Sigmoid colon (tissue), 7 donors: ENCODE results near the gene MRPS11. TPM values are rescaled to one million over a fixed set of nuclear protein-coding genes. Genes with fewer than 3 reads are reported as not detected.

ENCODE experiments used
- DNase-seq: peaks from one replicate; pipeline ENCODE4 v3.0.0-alpha.2; 2019
- H3K27ac ChIP-seq, 4 donors: fragments of 200-600 bp; sonication (generic); one replicate each; pipeline ENCODE4 v1.5.1; 2016 to 2019; ENCODE audit warnings: mild to moderate bottlenecking in 1 of 4
- H3K27me3 ChIP-seq, 3 donors: fragments of 200-600 bp; sonication (generic); one replicate each; pipeline ENCODE4 v1.5.1; 2019; ENCODE audit warnings: mild to moderate bottlenecking in 1 of 3
- H3K36me3 ChIP-seq, 4 donors: fragments of 200-600 bp; sonication (generic); one replicate each; pipeline ENCODE4 v1.5.1; 2016 to 2019
- H3K4me1 ChIP-seq, 4 donors: fragments of 200-600 bp; sonication (generic); one replicate each; pipeline ENCODE4 v1.5.1; 2017 to 2019
- H3K4me3 ChIP-seq, 4 donors: fragments of 200-600 bp; sonication (generic); one replicate each; pipeline ENCODE4 v1.5.1; 2017 to 2019; ENCODE audit warnings: mild to moderate bottlenecking in 2 of 4, moderate library complexity in 1 of 4
- H3K9me3 ChIP-seq, 4 donors: fragments of 200-600 bp in 3 of 4; sonication (generic) in 3 of 4; one replicate each; pipeline versions ENCODE4 v1.5.1 to v1.6.1; 2013 to 2019
- EP300 ChIP-seq, 4 donors: sonication (generic); formaldehyde crosslinking; IDR thresholded peaks; one replicate each; pipeline ENCODE4 v1.6.1; 2017; ENCODE audit warnings: antibody characterized with exemption in 4 of 4
- POLR2A ChIP-seq, 2 donors: fragments of 450-650 bp; IDR thresholded peaks; one replicate each; pipeline ENCODE4 v1.6.1; 2016; ENCODE audit warnings: antibody characterized with exemption in 2 of 2, mild to moderate bottlenecking in 2 of 2, moderate library complexity in 2 of 2
- POLR2AphosphoS5 ChIP-seq, 4 donors: sonication (generic); formaldehyde crosslinking; IDR thresholded peaks; one replicate each; pipeline ENCODE4 v1.6.1; 2017; ENCODE audit warnings: antibody characterized with exemption in 4 of 4
- WGBS, 2 donors: extraction: QIAGEN DNeasy Blood & Tissue Kit; methylation state at CpG; one replicate each; pipeline ENCODE4 v1.1.7; 2013; 5-methylcytosine and 5-hydroxymethylcytosine counted together
- intact Hi-C: fragments of 100-400 bp; cut with DNase I; formaldehyde crosslinking; loops from one replicate; pipeline ENCODE4 v1.15.1; 2023
- polyA plus RNA-seq, 3 donors: library from polyadenylated mRNA; stranded (reverse); fragments of 200-250 nt; gene quantifications; one replicate each; pipeline ENCODE4 v1.2.3, GENCODE V29; 2013
- total RNA-seq, 4 donors: library from RNA; depleted of rRNA; stranded (reverse); fragments of >200 nt; gene quantifications; one replicate each; pipeline ENCODE4 v1.1.0, GENCODE V29; 2016
- TF ChIP-seq, protein P1 (sequence below), 4 experiments: fragments of 450-650 bp in 3 of 4; fragments of 200-600 bp in 1 of 4; IDR thresholded peaks; one replicate each; pipeline ENCODE4 v1.5.1; 2016 to 2019; ENCODE audit warnings: antibody characterized with exemption in 4 of 4, mild to moderate bottlenecking in 3 of 4, moderate library complexity in 2 of 4
- donor health status: healthy with polysubstance abuse.
- donor health status: Bipolar disorder and iron deficiency.
- donor health status: healthy.

MRPS11 gene
- total and polyA plus RNA-seq, 7 donors = 18.8 to 84.6 (median 46.0) TPM

DNA sequence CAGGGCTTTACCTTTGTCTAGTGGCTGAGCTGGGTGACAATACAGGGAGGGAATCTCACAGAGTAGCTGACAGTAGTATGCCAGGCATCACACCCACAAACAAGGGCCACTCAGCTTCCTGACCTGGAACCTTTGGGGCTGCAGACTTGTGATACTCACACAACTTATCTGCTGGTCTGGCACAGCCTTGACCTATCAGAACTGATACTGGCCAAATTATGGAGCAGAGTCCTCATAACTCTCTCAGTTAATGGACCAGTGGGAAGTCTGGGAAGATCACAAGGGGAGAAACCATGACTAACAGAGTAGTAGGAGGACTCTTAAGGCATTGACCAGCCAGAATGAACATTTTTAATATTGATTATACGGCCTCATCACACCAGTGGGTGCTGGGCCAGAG, 19.8 kb upstream of the MRPS11 start:
- no peak for DNase-seq
- Histone ChIP-seq H3K36me3 (no peaks in the 10 kb centered on the region), H3K4me3 (no peak overlapping the region), H3K27ac (no peak overlapping the region), H3K4me1 (peaks cover 0 to 4% (median 0%) of the 10 kb centered on the region in 4 donors), H3K27me3 (no peaks in the 10 kb centered on the region), H3K9me3 (peaks cover 0 to 6% (median 0%) of the 10 kb centered on the region in 4 donors)
- intact Hi-C loops = no loop called here
- TF ChIP-seq EP300 (IDR thresholded peaks at IDR 0.05) (no peak), POLR2AphosphoS5 (IDR thresholded peaks at IDR 0.05) (no peak), POLR2A (IDR thresholded peaks at IDR 0.05) (no peak)
- TF ChIP-seq, protein P1, sequence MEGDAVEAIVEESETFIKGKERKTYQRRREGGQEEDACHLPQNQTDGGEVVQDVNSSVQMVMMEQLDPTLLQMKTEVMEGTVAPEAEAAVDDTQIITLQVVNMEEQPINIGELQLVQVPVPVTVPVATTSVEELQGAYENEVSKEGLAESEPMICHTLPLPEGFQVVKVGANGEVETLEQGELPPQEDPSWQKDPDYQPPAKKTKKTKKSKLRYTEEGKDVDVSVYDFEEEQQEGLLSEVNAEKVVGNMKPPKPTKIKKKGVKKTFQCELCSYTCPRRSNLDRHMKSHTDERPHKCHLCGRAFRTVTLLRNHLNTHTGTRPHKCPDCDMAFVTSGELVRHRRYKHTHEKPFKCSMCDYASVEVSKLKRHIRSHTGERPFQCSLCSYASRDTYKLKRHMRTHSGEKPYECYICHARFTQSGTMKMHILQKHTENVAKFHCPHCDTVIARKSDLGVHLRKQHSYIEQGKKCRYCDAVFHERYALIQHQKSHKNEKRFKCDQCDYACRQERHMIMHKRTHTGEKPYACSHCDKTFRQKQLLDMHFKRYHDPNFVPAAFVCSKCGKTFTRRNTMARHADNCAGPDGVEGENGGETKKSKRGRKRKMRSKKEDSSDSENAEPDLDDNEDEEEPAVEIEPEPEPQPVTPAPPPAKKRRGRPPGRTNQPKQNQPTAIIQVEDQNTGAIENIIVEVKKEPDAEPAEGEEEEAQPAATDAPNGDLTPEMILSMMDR (IDR thresholded peaks at IDR 0.05) = no peak
- WGBS, 2 donors = 80 to 93% methylated on average over 1 of the region's 1 CpG

DNA sequence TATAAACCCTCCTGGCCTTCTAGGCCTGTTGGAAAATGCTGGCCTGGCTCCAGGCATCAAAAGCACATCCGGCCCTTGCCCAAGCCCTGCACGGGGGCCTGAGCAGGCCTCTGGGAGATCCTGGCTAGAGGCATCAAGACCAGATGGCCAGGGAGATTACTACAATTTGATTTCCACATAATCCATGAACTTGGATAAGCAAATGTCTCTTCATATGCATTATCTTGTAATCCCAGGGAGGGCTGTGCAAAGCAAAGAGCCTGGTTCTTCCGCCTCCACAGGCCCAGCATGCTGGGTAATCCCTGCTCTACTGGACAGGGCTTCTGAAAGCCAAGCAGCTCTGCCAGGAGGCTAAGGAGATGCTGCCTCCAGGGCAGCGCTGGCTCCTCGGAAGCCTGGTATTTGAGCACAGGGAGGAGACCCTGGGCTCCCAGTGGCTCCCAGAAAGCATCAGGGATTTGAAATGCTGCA, 18.5 kb upstream of the MRPS11 start:
- no peak for DNase-seq
- no peak overlapping the region for H3K27ac ChIP-seq
- intact Hi-C loops = no loop called here
- no peaks in the 10 kb centered on the region for H3K9me3 ChIP-seq
- no peaks in the 10 kb centered on the region for H3K36me3 ChIP-seq
- no peaks in the 10 kb centered on the region for H3K27me3 ChIP-seq
- no peak overlapping the region for H3K4me3 ChIP-seq
- WGBS, 2 donors = 81 to 85% methylated on average over 5 of the region's 5 CpGs
- peaks cover 0 to 4% (median under 1%) of the 10 kb centered on the region in 4 donors for H3K4me1 ChIP-seq
- TF ChIP-seq, protein P1 (IDR thresholded peaks at IDR 0.05) = no peak
- TF ChIP-seq POLR2AphosphoS5 (IDR thresholded peaks at IDR 0.05) (no peak), POLR2A (IDR thresholded peaks at IDR 0.05) (no peak), EP300 (IDR thresholded peaks at IDR 0.05) (no peak)

DNA sequence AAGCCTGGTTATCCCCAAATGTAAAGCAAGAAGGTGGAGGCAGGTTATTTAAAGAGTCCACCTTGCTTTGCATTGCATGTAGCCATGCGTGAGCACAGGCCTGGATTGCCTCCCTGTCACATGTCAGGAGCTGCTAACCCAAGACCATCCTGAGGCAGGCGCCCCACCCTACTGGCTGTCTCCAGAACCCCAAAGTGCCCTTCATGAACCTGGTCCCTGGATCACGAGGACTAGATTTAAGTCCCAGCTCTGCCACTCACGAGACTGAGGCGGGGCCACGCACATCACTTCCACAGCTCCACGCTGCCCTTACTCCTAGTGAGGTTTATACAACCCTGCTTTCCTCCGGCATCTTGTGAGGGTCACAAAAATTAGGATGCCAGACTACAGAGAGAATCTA, 17.9 kb upstream of the MRPS11 start:
- Histone ChIP-seq H3K9me3 (no peaks in the 10 kb centered on the region), H3K36me3 (no peaks in the 10 kb centered on the region), H3K4me1 (peaks cover 0 to 7% (median 5%) of the 10 kb centered on the region in 4 donors), H3K27me3 (no peaks in the 10 kb centered on the region), H3K27ac (no peak overlapping the region), H3K4me3 (no peak overlapping the region)
- WGBS, 2 donors = 86 to 89% methylated on average over 8 of the region's 8 CpGs
- intact Hi-C loops = no loop called here
- TF ChIP-seq EP300 (IDR thresholded peaks at IDR 0.05) (no peak), POLR2AphosphoS5 (IDR thresholded peaks at IDR 0.05) (no peak), POLR2A (IDR thresholded peaks at IDR 0.05) (no peak)
- TF ChIP-seq, protein P1 (IDR thresholded peaks at IDR 0.05) = no peak
- no peak for DNase-seq

DNA sequence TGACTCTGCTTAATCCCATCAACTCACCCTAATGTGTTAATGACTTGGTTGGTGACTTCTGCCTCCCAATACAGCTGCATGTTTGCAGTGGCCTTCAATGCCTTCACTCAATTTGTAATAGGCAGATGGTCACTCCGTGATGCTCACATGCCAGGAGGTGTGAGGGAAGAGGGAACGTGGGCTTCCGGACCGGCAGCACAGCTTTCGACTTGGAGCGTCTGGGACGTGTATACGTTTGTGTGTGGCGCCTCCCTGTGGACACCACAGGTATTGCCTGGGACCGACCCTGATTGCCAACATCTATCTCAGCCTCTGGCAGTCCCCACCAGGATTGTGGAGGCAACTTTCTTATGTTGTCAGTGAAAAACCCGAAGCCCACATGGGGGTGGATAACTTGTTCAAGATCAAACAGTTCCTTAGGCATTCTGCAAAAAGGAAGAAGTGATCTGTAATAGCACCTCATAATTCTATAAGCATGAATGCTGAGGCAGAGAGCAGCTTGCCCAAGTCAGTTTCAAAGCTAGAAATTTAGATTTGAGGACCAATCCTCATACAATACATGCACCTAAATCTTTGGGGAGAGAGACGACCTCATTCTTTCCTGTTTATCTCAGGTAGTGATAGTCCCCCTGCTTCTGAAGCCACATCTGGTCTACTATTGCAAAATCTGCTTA, 17.2 kb upstream of the MRPS11 start:
- no peak overlapping the region for H3K27ac ChIP-seq
- peak; percentile 68 for DNase-seq
- 5% methylated on average over 12 of the region's 12 CpGs for WGBS, 2 donors
- no peak overlapping the region for H3K4me3 ChIP-seq
- H3K4me1 ChIP-seq = peaks cover 0 to 14% (median 11%) of the 10 kb centered on the region in 4 donors
- intact Hi-C loops = no loop called here
- no peaks in the 10 kb centered on the region for H3K9me3 ChIP-seq
- TF ChIP-seq, protein P1 (IDR thresholded peaks at IDR 0.05) = peak in 3 of 4 experiments; percentile 16 to 35 (median 32)
- TF ChIP-seq POLR2A (IDR thresholded peaks at IDR 0.05) = no peak
- TF ChIP-seq EP300 (IDR thresholded peaks at IDR 0.05) = no peak
- TF ChIP-seq POLR2AphosphoS5 (IDR thresholded peaks at IDR 0.05) = no peak
- no peaks in the 10 kb centered on the region for H3K27me3 ChIP-seq
- no peaks in the 10 kb centered on the region for H3K36me3 ChIP-seq
